Hematopoietic multipotent progenitor cell treated with erythropoietin and hydrocortisone succinate and interleukin-3 and kit ligand, for 15 days (in vitro differentiated cells): ENCODE data around the gene BBS9.
"Not testable (repeated sequence)": the region's sequence is repeated elsewhere in the genome, so short reads cannot be mapped to it uniquely, and the experiment has no call there.

Experiments
- DNase-seq: peaks from one replicate; pipeline ENCODE4 v3.0.0-alpha.2; 2015; ENCODE audit warnings: low spot score

BBS9 gene

DNA sequence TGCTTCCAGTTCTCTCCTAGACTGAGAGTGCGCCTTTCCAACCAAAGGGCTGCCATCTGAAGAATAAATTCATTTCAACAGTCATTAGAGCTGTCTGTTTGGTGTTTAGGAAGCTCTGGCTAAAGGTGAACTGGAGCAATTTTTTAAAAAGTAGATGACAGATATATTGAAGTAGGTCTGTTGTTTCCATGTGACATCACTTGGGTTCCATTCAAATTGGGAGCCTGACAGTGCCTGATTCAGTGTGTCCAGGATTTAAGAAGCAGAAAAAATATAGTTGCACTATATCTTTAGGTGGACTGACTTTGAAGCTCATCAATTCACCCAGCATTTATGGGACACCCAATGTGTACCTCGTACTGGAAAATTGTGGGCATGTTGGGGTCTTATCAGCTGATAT lies 367.7 kb downstream of the BBS9 start:
- DNase-seq: no peak

DNA sequence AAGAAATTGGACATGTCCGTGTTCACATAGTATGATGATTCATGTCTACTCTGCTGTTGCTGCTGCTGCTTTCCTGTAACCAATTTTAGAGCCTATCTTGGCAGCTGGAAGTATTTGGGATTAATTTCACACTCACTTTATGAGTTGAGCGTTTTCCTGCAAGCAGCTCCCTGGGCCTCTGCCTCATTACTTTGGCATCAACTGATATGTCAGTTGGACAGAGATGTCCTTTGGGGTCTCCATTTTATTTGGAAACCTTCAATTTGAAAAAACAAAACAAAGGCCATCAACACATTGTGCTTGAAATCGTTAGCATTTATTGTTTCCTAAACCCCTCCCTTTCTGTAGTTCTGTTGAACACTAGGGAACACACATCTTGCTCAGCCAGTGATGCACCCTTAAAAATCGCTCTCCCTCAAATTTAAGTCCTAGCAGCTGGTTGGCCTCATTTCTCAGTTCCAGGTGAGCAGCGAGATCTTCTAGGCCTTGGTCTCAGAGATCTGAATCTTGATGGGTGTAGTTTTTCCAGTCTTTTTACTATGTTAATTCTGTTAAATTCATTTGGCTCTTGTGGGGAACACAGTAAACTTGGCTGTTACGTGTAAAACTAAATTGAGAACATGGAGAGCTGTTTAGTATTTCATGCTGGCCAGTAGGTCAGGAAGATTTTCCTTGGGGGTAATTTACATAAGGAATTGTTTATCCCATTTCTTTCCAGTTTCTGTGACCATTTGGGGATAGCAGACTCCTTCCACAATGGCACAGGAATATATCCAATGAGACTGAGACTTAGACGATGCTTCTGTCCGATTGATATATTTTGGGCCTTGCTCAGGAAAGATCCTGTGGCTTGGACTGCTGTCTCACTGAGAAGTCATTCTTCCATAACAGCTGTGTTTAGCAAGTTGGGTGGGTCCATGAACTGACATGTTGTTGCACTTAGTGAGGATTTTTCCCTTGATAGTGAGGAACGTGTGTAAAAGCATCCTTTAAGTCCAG lies 371.6 kb downstream of the BBS9 start:
- no peak for DNase-seq

DNA sequence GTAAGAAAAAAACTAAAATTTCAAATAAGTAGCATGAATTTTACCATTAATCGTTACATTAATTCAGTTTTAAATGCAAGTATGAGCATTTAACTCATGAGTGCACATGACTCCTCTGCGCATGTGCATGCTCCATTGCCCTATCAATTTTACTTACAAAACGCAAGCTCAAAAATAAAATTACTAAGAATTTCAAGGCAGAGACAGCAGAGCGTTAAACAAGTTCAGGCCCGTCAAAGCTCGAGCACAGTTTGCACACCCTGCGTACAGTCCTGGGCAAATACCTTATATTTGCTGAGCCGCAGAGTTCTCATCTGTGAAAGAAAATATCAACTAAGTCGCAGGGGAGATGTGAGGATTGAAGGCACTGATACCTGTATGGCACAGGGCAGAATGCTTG lies 373.6 kb downstream of the BBS9 start:
- no peak for DNase-seq

DNA sequence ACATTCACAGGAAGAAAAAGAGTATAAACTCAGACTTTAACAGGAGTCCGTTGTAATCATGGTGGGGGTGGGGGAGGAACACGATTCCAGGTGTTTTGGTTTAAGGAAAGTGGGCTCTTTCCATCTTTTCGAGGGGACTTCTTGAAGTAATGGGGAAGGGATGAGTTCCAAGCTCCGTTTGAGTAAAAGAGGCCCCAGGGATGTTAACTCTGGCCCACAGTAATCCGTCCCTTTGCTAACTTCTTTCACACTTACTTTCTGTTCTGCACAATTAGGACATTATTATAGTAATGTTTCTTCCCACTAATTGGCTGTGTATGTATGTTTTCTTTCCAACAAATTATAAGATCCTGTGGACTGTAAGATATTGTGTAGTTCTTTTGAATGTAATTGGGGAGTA lies 374.4 kb downstream of the BBS9 start:
- no peak for DNase-seq

DNA sequence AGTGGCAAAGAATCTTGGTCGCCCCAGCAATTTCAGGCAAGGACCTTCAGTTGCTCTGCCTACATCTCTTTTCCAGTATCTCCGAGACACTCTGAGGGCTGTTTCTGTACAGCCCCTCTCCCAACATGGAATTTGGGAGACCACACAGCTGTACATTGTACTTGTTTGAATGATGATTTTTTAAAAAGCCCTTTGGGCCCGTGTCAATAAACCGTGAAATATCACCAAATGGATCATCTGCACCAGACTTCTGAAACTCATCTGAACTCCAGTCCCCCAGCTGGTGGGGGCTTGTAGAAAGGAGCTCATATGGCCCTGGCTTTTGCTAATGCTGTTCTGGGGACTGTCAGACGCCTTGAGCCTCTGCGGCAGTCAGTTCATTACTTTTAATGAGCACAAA lies 374.9 kb downstream of the BBS9 start:
- no peak for DNase-seq

- no peak for DNase-seq
Observed at GRCh38 chr7:33509206-33509605, 379.8 kb downstream of the BBS9 start.

- no peak for DNase-seq
Observed at GRCh38 chr7:33511778-33512177, 382.4 kb downstream of the BBS9 start.

- DNase-seq: no peak
Observed at GRCh38 chr7:33516568-33516967, 387.2 kb downstream of the BBS9 start.

DNA sequence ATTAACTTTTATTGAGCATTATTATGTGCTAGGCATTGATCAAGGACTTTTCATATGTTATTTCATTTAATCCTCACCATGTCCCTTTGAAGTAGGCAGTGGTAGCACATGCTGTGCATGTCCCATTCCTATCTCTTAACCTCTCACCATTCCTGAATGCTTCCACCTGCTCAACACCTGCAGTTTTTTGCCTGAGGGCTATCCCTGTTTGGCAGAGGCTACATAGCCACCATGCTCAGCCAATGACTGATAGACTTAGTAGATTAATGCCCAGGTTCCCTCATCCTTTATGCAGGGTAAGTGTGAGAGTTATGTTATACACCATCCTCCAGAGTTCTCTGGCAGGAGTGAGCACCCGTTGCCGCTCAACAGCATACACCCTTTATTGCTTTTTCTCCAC lies 387.8 kb downstream of the BBS9 start:
- no peak for DNase-seq

DNA sequence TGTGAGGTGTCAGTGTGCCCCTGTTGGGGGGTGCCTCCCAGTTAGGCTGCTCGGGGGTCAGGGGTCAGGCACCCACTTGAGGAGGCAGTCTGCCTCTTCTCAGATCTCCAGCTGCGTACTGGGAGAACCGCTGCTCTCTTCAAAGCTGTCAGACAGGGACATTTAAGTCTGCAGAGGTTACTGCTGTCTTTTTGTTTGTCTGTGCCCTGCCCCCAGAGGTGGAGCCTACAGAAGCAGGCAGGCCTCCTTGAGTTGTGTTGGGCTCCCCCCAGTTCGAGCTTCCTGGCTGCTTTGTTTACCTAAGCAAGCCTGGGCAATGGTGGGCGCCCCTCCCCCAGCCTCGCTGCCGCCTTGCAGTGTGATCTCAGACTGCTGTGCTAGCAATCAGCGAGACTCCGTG lies 397.6 kb downstream of the BBS9 start:
- DNase-seq: not testable (repeated sequence)

GRCh38 chr7:33527613-33528012 lies 398.2 kb downstream of the BBS9 start:
- not testable (repeated sequence) for DNase-seq

DNA sequence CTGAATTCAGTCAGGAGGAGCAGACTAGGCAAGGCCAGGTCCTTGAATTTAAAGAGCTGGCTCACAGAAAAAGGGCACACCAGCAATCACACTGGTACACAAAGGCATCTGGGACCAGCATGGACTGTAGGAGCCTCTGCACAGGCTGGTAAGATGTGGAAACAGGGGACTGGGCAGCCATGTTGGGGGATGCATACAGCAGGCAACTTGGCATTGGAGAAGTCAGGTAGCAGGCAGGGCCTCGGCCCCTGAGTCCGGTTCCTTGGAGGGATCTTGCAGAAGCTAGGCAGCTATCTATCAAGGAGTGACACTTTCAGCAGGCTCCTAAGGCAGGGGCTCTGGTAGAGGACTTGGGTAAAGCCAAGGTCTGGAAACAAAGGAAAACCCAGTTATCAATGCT lies 399.7 kb downstream of the BBS9 start:
- DNase-seq: no peak

GRCh38 chr7:33530664-33531063 lies 401.3 kb downstream of the BBS9 start:
- no peak for DNase-seq

DNA sequence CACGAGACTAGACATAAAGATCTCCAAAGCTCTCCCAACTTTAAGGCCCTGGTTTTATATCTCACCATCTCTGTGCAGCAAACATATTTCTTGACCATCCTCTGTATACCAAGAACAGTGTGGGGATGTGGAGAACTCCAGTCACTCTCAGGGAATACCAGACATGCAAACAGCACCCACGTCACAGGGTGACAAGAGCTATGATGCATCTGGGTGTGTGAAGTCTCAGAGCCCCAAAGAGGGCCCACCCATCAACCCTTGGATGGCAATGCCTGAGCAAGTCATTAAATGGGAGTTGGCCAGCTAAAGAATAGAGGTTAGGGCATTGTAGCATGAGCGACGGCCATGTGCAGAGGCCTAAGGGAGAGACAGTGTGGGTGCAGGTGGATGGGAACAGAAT lies 402.5 kb downstream of the BBS9 start:
- DNase-seq: no peak

DNA sequence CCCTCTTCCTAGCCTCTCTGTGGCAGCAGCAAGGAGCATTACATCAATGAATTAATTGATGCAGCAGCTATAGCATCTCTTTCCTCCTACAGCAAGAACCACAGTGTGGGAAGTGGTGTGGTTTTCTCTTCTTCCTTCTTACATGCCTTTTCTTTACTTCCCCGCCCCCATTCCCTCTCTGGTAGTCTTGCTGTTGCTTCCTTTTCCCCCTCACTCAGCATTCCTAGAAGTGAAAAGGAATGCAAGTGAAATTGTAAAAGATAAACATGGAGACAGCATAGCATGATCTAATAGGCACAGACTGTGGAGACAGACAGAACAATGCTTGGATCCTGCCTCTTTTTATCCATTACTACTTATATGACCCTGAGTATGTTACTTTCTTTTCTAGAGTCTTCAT lies 405.5 kb downstream of the BBS9 start:
- no peak for DNase-seq

- DNase-seq: no peak
Observed at GRCh38 chr7:33535989-33536388, 406.6 kb downstream of the BBS9 start.

GRCh38 chr7:33536398-33537103 lies 407.2 kb downstream of the BBS9 start:
- no peak for DNase-seq

DNA sequence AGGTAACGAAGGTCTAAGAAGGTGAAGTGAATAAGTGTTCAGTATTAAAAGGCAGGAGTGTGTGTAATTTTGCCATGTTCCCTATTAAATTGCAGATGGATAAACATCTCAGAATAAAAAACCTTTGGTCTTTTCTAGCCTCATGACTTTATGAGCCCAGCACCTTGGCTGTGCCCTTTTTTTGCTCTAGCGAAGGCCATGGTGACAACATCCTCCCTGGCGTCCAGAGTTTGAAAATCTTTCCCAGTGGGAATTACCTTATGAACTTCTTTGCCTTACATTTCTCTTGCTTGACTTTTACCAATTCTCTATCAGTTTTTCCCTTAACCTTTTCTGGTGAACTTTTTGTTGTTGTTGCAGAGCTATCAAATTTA lies 407.7 kb downstream of the BBS9 start:
- no peak for DNase-seq

DNA sequence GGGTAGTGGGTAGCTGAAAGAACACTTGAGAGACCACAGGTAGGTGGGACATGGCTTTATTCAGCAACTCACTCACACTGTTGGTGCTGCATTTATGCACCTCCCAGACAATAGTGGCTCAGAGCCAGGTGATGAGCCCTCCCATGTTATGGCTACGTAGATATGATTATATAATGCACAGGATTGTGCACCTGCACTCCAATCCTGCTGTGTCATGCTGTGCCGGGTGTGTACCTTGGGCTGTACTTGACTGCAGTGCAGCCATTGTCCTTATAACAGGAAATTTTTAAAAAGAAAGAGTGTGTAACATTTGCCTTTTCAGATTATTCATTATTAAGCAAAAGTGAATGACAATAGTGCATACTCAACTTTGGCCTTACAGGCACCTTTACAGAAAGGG lies 409.8 kb downstream of the BBS9 start:
- DNase-seq: no peak

- DNase-seq: no peak
Observed at GRCh38 chr7:33539659-33540400, 410.5 kb downstream of the BBS9 start.

GRCh38 chr7:33547880-33548279 lies 418.5 kb downstream of the BBS9 start:
- DNase-seq: no peak

DNA sequence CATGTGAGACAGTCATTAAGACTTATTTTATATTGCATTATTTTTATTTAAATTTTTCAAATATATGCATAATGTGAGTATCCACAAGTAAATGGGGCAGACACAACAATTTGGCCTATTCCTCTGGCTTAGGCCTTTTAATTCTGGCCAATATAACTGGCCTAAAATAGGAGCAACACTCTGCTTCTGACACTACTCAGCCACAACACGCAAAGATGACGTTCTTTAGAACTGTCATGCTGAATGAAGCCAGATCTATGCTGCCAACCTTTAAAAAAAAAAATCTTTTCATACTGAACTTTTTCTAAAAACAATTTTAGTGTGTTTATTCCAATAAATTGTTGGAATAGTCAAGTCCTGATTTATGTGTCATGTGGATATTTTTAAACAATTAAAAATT lies 421.0 kb downstream of the BBS9 start:
- no peak for DNase-seq

DNA sequence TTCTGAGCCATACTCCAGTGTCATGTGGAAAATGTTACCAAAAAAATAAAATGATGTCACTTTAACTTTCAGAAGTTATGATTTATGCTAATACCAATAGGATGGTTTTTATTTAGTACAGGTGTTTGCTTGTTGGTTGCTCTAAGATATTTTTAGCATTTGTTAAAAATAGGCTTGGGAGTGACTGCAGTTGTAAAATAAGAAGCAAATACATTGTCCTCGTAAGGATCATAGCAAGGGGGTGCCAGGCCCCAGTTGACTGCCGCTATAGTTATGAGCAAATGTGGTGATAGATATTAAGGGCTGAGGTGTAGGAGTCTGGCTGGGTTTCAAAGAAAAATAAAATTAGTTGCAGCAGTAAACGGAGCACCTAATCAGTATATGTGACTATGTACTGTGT lies 421.6 kb downstream of the BBS9 start:
- no peak for DNase-seq
